Esophagus (tissue), 2 donors: ENCODE data around the gene LSM14A. TPM values are rescaled to one million over a fixed set of nuclear protein-coding genes. Genes with fewer than 3 reads are reported as not detected.
"Not testable (repeated sequence)": the region's sequence is repeated elsewhere in the genome, so short reads cannot be mapped to it uniquely, and the experiment has no call there.

ENCODE experiments used
- H3K27ac ChIP-seq, 2 donors: one replicate each; pipeline ENCODE4 v1.5.1; 2013; ENCODE audit warnings: low read depth in 2 of 2, mild to moderate bottlenecking in 2 of 2, inconsistent platforms in 1 of 2, low read length in 1 of 2, moderate library complexity in 1 of 2
- H3K27me3 ChIP-seq, 2 donors: one replicate each; pipeline ENCODE4 v1.6.1; 2013; ENCODE audit warnings: low read length in 2 of 2, control low read depth in 1 of 2, mild to moderate bottlenecking in 1 of 2; ENCODE audit not compliant: insufficient read depth in 2 of 2, control insufficient read depth in 1 of 2
- H3K36me3 ChIP-seq, 2 donors: one replicate each; pipeline ENCODE4 v1.6.1; 2013; ENCODE audit warnings: low read length in 1 of 2; ENCODE audit not compliant: control insufficient read depth in 2 of 2, insufficient read depth in 2 of 2
- H3K4me1 ChIP-seq, 2 donors: one replicate each; pipeline ENCODE4 v1.6.1; 2013; ENCODE audit warnings: low read length in 1 of 2; ENCODE audit not compliant: control insufficient read depth in 2 of 2, insufficient read depth in 2 of 2
- H3K4me3 ChIP-seq, 2 donors: one replicate each; pipeline ENCODE4 v1.5.1; 2013; ENCODE audit warnings: low read length in 2 of 2, mild to moderate bottlenecking in 2 of 2, low read depth in 1 of 2, moderate library complexity in 1 of 2
- H3K9me3 ChIP-seq, 2 donors: one replicate each; pipeline ENCODE4 v1.6.1; 2013; ENCODE audit warnings: mild to moderate bottlenecking in 2 of 2, low read depth in 1 of 2, low read length in 1 of 2, moderate library complexity in 1 of 2; ENCODE audit not compliant: control insufficient read depth in 2 of 2, insufficient read depth in 1 of 2
- WGBS, 2 donors: extraction: QIAGEN DNeasy Blood & Tissue Kit; methylation state at CpG; one replicate each; pipeline ENCODE4 v1.1.7; 2013; 5-methylcytosine and 5-hydroxymethylcytosine counted together
- polyA plus RNA-seq, 2 donors: library from polyadenylated mRNA; stranded (reverse); fragments of 200-250 nt; gene quantifications; one replicate each; pipeline ENCODE4 v1.2.3, GENCODE V29; 2013
- donor health status: healthy with polysubstance abuse.
- donor health status: Bipolar disorder and iron deficiency.

The LSM14A gene
- polyA plus RNA-seq, 2 donors: 31.4 to 57.2 TPM

GRCh38 chr19:34241513-34242337 lies 69.4 kb downstream of the LSM14A start:
- Histone ChIP-seq H3K36me3 (no peaks in the 10 kb centered on the region), H3K27ac (peak overlapping the region in 1 of 2 donors; percentile 17), H3K4me1 (peaks cover 2 to 3% of the 10 kb centered on the region in 2 donors), H3K9me3 (no peaks in the 10 kb centered on the region), H3K4me3 (no peak overlapping the region), H3K27me3 (no peaks in the 10 kb centered on the region)
- WGBS, 2 donors: 70 to 76% methylated on average over 13 of the region's 13 CpGs

- not testable (repeated sequence) for H3K4me3 ChIP-seq, H3K9me3 ChIP-seq, H3K36me3 ChIP-seq, H3K27me3 ChIP-seq, H3K4me1 ChIP-seq
- 91% methylated on average over 10 of the region's 10 CpGs for WGBS, 2 donors
- H3K27ac ChIP-seq: peak overlapping the region in 1 of 2 donors; percentile 18
These were observed 71.0 kb downstream of the LSM14A start for GRCh38 chr19:34243138-34243875.

- Histone ChIP-seq H3K9me3 (no peaks in the 10 kb centered on the region), H3K4me3 (no peak overlapping the region), H3K27me3 (no peaks in the 10 kb centered on the region), H3K27ac (peak overlapping the region in 1 of 2 donors; percentile 18), H3K4me1 (peaks cover 2 to 3% of the 10 kb centered on the region in 2 donors), H3K36me3 (no peaks in the 10 kb centered on the region)
- WGBS, 2 donors: 81 to 82% methylated on average over 17 of the region's 17 CpGs
These were observed 71.7 kb downstream of the LSM14A start for GRCh38 chr19:34243876-34244578.

- H3K27me3 ChIP-seq: no peaks in the 10 kb centered on the region
- no peak overlapping the region for H3K4me3 ChIP-seq
- H3K27ac ChIP-seq: no peak overlapping the region
- H3K36me3 ChIP-seq: no peaks in the 10 kb centered on the region
- 73 to 78% methylated on average over 13 of the region's 13 CpGs for WGBS, 2 donors
- no peaks in the 10 kb centered on the region for H3K9me3 ChIP-seq
- peaks cover 2 to 3% of the 10 kb centered on the region in 2 donors for H3K4me1 ChIP-seq
These were observed 72.5 kb downstream of the LSM14A start for GRCh38 chr19:34244611-34245299.

- Histone ChIP-seq H3K36me3 (no peaks in the 10 kb centered on the region), H3K9me3 (no peaks in the 10 kb centered on the region), H3K4me3 (no peak overlapping the region), H3K4me1 (peaks cover 2 to 3% of the 10 kb centered on the region in 2 donors), H3K27me3 (no peaks in the 10 kb centered on the region), H3K27ac (no peak overlapping the region)
- 76 to 83% methylated on average over 4 of the region's 4 CpGs for WGBS, 2 donors
These were observed 74.0 kb downstream of the LSM14A start for GRCh38 chr19:34246340-34246739.

- H3K4me1 ChIP-seq: peaks cover under 1 to 2% of the 10 kb centered on the region in 2 donors
- no peak overlapping the region for H3K4me3 ChIP-seq
- no peaks in the 10 kb centered on the region for H3K9me3 ChIP-seq
- WGBS, 2 donors: 84 to 90% methylated on average over 4 of the region's 4 CpGs
- H3K27ac ChIP-seq: no peak overlapping the region
- H3K27me3 ChIP-seq: no peaks in the 10 kb centered on the region
- no peaks in the 10 kb centered on the region for H3K36me3 ChIP-seq
These were observed 76.6 kb downstream of the LSM14A start for GRCh38 chr19:34248941-34249340.

- 90 to 92% methylated on average over 14 of the region's 14 CpGs for WGBS, 2 donors
- not testable (repeated sequence) for H3K27me3 ChIP-seq, H3K4me1 ChIP-seq, H3K9me3 ChIP-seq, H3K36me3 ChIP-seq, H3K4me3 ChIP-seq
- H3K27ac ChIP-seq: peak overlapping the region in 1 of 2 donors; percentile 47
These were observed 80.9 kb downstream of the LSM14A start for GRCh38 chr19:34253167-34253566.

- H3K27me3 ChIP-seq, H3K9me3 ChIP-seq, H3K36me3 ChIP-seq, H3K4me1 ChIP-seq: not testable (repeated sequence)
- 53 to 58% methylated on average over 15 to 17 of the region's 17 CpGs for WGBS, 2 donors
- peak overlapping the region; percentile 90 to 96 for H3K4me3 ChIP-seq
- H3K27ac ChIP-seq: peak overlapping the region; percentile 47 to 93
These were observed 81.4 kb downstream of the LSM14A start for GRCh38 chr19:34253681-34254045.

GRCh38 chr19:34254046-34254697 lies 81.9 kb downstream of the LSM14A start, which contains the start of gene GARRE1:
Gene GARRE1, plus strand, starts transcription at chr19:34254554. Its CDS starts 45,920 bp downstream, at chr19:34300474.
- Histone ChIP-seq H3K4me3 (peak within 1 kb of the TSS; percentile 90 to 96), H3K9me3 (no peaks in the 10 kb centered on the region), H3K4me1 (no peaks in the 10 kb centered on the region), H3K27ac (peak within 1 kb of the TSS; percentile 93 to 96), H3K27me3 (no peaks in the 10 kb centered on the region), H3K36me3 (no peaks in the 10 kb centered on the region)
- 0 to 1% methylated on average over 41 to 56 of the region's 56 CpGs for WGBS, 2 donors
